Activated CD4-positive, alpha-beta memory T cell treated with anti-CD3 and anti-CD28 coated beads, Interleukin-2, amount 10 ng/mL, durations not matched to agents 7 days and 5 days (primary cell): Measurements from ENCODE around the gene EIF4B. TPM values are rescaled to one million over a fixed set of nuclear protein-coding genes. Genes with fewer than 3 reads are reported as not detected.
"Not testable (repeated sequence)": the region's sequence is repeated elsewhere in the genome, so short reads cannot be mapped to it uniquely, and the experiment has no call there.

Experiments used
- CTCF ChIA-PET: fragments of 350-600 bp; sonication (Branson Sonifier 250); formaldehyde crosslinking; loops from one replicate; lab custom pipeline; 2021; ENCODE audit warnings: antibody characterized with exemption, inconsistent platforms; lab: Charles Lee
- POLR2A ChIA-PET: fragments of 350-600 bp; sonication (Branson Sonifier 250); formaldehyde crosslinking; loops from one replicate; lab custom pipeline; 2021; ENCODE audit warnings: antibody characterized with exemption; lab: Charles Lee
- DNase-seq: peaks from one replicate; pipeline ENCODE4 v3.0.0-alpha.2; 2020
- H3K27ac Mint-ChIP-seq: one replicate; pipeline ENCODE4 v1.8.0; 2021; ENCODE audit warnings: mild to moderate bottlenecking, mixed read lengths
- H3K27me3 Mint-ChIP-seq: one replicate; pipeline ENCODE4 v1.8.0; 2021; ENCODE audit warnings: mixed read lengths
- H3K36me3 Mint-ChIP-seq: one replicate; pipeline ENCODE4 v1.8.0; 2021; ENCODE audit warnings: low read depth, mixed read lengths
- H3K4me1 Mint-ChIP-seq: one replicate; pipeline ENCODE4 v1.8.0; 2021; ENCODE audit warnings: mixed read lengths
- H3K4me3 Mint-ChIP-seq: one replicate; pipeline ENCODE4 v1.8.0; 2021; ENCODE audit warnings: mild to moderate bottlenecking, mixed read lengths
- H3K9me3 Mint-ChIP-seq: one replicate; pipeline ENCODE4 v1.8.0; 2021; ENCODE audit warnings: mixed read lengths
- total RNA-seq, 2 experiments: library from RNA; stranded (reverse); gene quantifications; one replicate each; pipeline ENCODE4 v1.2.3, GENCODE V29; 2021

Gene EIF4B
- total RNA-seq, 2 experiments from 2014 or later: 303 to 311 TPM

GRCh38 chr12:53005215-53005985 lies 856 bp upstream of the EIF4B start:
- Mint-ChIP-seq H3K4me1 (peaks cover 44% of the 10 kb centered on the region), H3K4me3 (peak overlapping the region; percentile 97), H3K27ac (peak overlapping the region; percentile 96), H3K27me3 (peaks cover 4% of the 10 kb centered on the region), H3K36me3 (peaks cover 31% of the 10 kb centered on the region), H3K9me3 (no peaks in the 10 kb centered on the region)
- CTCF ChIA-PET: interaction anchor here (0.5 to 3.5 kb wide), 15 partner anchors 14 to 980 kb away, joined by 3 to 17 read pairs (median 3); partner anchors contain the start of genes AAAS and SPRYD3
- POLR2A ChIA-PET: interaction anchor here (0.6 to 2.3 kb wide), 20 partner anchors 9 to 1119 kb away, joined by 3 to 10 read pairs (median 4); partner anchors contain the start of genes ESPL1, SOAT2, SP1 and SPRYD3
- DNase-seq: peak; percentile 22

- Mint-ChIP-seq H3K4me3 (peak overlapping the region; percentile 97), H3K27me3 (no peaks in the 10 kb centered on the region), H3K36me3 (peaks cover 38% of the 10 kb centered on the region), H3K27ac (peak overlapping the region; percentile 96), H3K4me1 (peaks cover 56% of the 10 kb centered on the region), H3K9me3 (no peaks in the 10 kb centered on the region)
- peak; percentile 77 for DNase-seq
- POLR2A ChIA-PET: interaction anchor here (0.6 to 2.3 kb wide), 17 partner anchors 8 to 1121 kb away, joined by 3 to 9 read pairs (median 4); partner anchors contain the start of genes AAAS, CSAD, SP1 and SPRYD3
- CTCF ChIA-PET: interaction anchor here (0.6 to 3.5 kb wide), 12 partner anchors 19 to 469 kb away, joined by 3 to 17 read pairs (median 4); partner anchors contain the start of gene AAAS
Observed at GRCh38 chr12:53006810-53007309, 604 bp downstream of the EIF4B start.

GRCh38 chr12:53007343-53007742 lies 1.1 kb downstream of the EIF4B start:
- Mint-ChIP-seq H3K36me3 (peaks cover 41% of the 10 kb centered on the region), H3K4me1 (peaks cover 60% of the 10 kb centered on the region), H3K9me3 (no peaks in the 10 kb centered on the region), H3K27ac (peak overlapping the region; percentile 96), H3K27me3 (no peaks in the 10 kb centered on the region), H3K4me3 (peak overlapping the region; percentile 97)
- DNase-seq: no peak
- CTCF ChIA-PET: interaction anchor here (0.6 to 3.5 kb wide), 5 partner anchors 27 to 153 kb away, joined by 3 to 17 read pairs (median 4); no protein-coding TSS in a partner anchor
- POLR2A ChIA-PET: interaction anchor here (0.6 to 2.3 kb wide), 11 partner anchors 8 to 1039 kb away, joined by 3 to 8 read pairs (median 4); partner anchors contain the start of genes AAAS, CSAD, SPRYD3 and TARBP2

GRCh38 chr12:53008760-53009159 lies 2.5 kb downstream of the EIF4B start:
- Mint-ChIP-seq H3K4me3 (peak overlapping the region; percentile 97), H3K4me1 (peaks cover 69% of the 10 kb centered on the region), H3K36me3 (peaks cover 41% of the 10 kb centered on the region), H3K27ac (peak overlapping the region; percentile 35)
- H3K27me3 Mint-ChIP-seq, POLR2A ChIA-PET, H3K9me3 Mint-ChIP-seq, CTCF ChIA-PET, DNase-seq: not testable (repeated sequence)

- CTCF ChIA-PET: interaction anchor here (0.6 kb wide), 1 partner anchor 468 kb away, joined by 3 read pairs; no protein-coding TSS in a partner anchor
- peaks cover 69% of the 10 kb centered on the region for H3K4me1 Mint-ChIP-seq
- H3K36me3 Mint-ChIP-seq: peaks cover 42% of the 10 kb centered on the region
- H3K27me3 Mint-ChIP-seq: no peaks in the 10 kb centered on the region
- POLR2A ChIA-PET: no interaction called here
- H3K27ac Mint-ChIP-seq: no peak overlapping the region
- no peak overlapping the region for H3K4me3 Mint-ChIP-seq
- no peaks in the 10 kb centered on the region for H3K9me3 Mint-ChIP-seq
- DNase-seq: no peak
Observed at GRCh38 chr12:53010955-53011354, 4.7 kb downstream of the EIF4B start.

GRCh38 chr12:53011889-53012288 lies 5.6 kb downstream of the EIF4B start:
- no peak for DNase-seq
- no peaks in the 10 kb centered on the region for H3K9me3 Mint-ChIP-seq
- no peaks in the 10 kb centered on the region for H3K27me3 Mint-ChIP-seq
- POLR2A ChIA-PET: no interaction called here
- no peak overlapping the region for H3K27ac Mint-ChIP-seq
- H3K4me3 Mint-ChIP-seq: no peak overlapping the region
- H3K36me3 Mint-ChIP-seq: peaks cover 43% of the 10 kb centered on the region
- CTCF ChIA-PET: no interaction called here
- H3K4me1 Mint-ChIP-seq: peaks cover 68% of the 10 kb centered on the region

- Mint-ChIP-seq H3K27ac (no peak overlapping the region), H3K36me3 (peaks cover 46% of the 10 kb centered on the region), H3K4me3 (no peak overlapping the region), H3K27me3 (no peaks in the 10 kb centered on the region), H3K4me1 (peaks cover 59% of the 10 kb centered on the region), H3K9me3 (no peaks in the 10 kb centered on the region)
- DNase-seq: no peak
- CTCF ChIA-PET: no interaction called here
- POLR2A ChIA-PET: interaction anchor here (1.1 kb wide), 1 partner anchor 10 kb away, joined by 3 read pairs; no protein-coding TSS in a partner anchor
Observed at GRCh38 chr12:53012928-53013327, 6.7 kb downstream of the EIF4B start.

- Mint-ChIP-seq H3K9me3 (no peaks in the 10 kb centered on the region), H3K4me3 (no peak overlapping the region), H3K27ac (peak overlapping the region; percentile 52), H3K27me3 (no peaks in the 10 kb centered on the region), H3K36me3 (peaks cover 50% of the 10 kb centered on the region), H3K4me1 (peaks cover 43% of the 10 kb centered on the region)
- ChIA-PET POLR2A (interaction anchor here (0.8 to 1.7 kb wide), 2 partner anchors 8 to 65 kb away, joined by 3 to 8 read pairs; partner anchors contain the start of gene EIF4B), CTCF (interaction anchor here (0.5 to 1.4 kb wide), 5 partner anchors 11 to 564 kb away, joined by 3 to 4 read pairs (median 4); no protein-coding TSS in a partner anchor)
- DNase-seq: no peak
Observed at GRCh38 chr12:53014709-53015108, 8.5 kb downstream of the EIF4B start.

- Mint-ChIP-seq H3K4me3 (no peak overlapping the region), H3K27ac (no peak overlapping the region), H3K36me3 (peaks cover 69% of the 10 kb centered on the region), H3K4me1 (no peaks in the 10 kb centered on the region), H3K9me3 (no peaks in the 10 kb centered on the region), H3K27me3 (no peaks in the 10 kb centered on the region)
- CTCF ChIA-PET: interaction anchor here (0.6 to 1.7 kb wide), 5 partner anchors 11 to 376 kb away, joined by 3 to 8 read pairs (median 4); partner anchors contain the start of gene EIF4B
- no peak for DNase-seq
- POLR2A ChIA-PET: interaction anchor here (0.6 to 1.5 kb wide), 2 partner anchors 19 to 22 kb away, joined by 3 to 5 read pairs; partner anchors contain the start of gene EIF4B
Observed at GRCh38 chr12:53025250-53025649, 19.0 kb downstream of the EIF4B start.

GRCh38 chr12:53027014-53027413 lies 20.8 kb downstream of the EIF4B start:
- not testable (repeated sequence) for H3K27me3 Mint-ChIP-seq, H3K4me3 Mint-ChIP-seq, H3K27ac Mint-ChIP-seq, H3K4me1 Mint-ChIP-seq, DNase-seq, H3K9me3 Mint-ChIP-seq
- CTCF ChIA-PET: interaction anchor here (1.2 to 1.8 kb wide), 3 partner anchors 11 to 27 kb away, joined by 4 to 8 read pairs (median 6); no protein-coding TSS in a partner anchor
- POLR2A ChIA-PET: interaction anchor here (1.8 kb wide), 1 partner anchor 20 kb away, joined by 6 read pairs; the partner anchor contains the start of gene EIF4B
- peaks cover 70% of the 10 kb centered on the region for H3K36me3 Mint-ChIP-seq

- peaks cover 71% of the 10 kb centered on the region for H3K36me3 Mint-ChIP-seq
- CTCF ChIA-PET: interaction anchor here (1.2 to 1.5 kb wide), 4 partner anchors 10 to 71 kb away, joined by 3 to 4 read pairs (median 3); partner anchors contain the start of gene SOAT2
Observed at GRCh38 chr12:53031616-53032015, 25.4 kb downstream of the EIF4B start.

GRCh38 chr12:53033832-53034231 lies 27.6 kb downstream of the EIF4B start:
- peaks cover 72% of the 10 kb centered on the region for H3K36me3 Mint-ChIP-seq
- CTCF ChIA-PET, H3K9me3 Mint-ChIP-seq, H3K4me3 Mint-ChIP-seq, POLR2A ChIA-PET, H3K27me3 Mint-ChIP-seq, DNase-seq, H3K27ac Mint-ChIP-seq: not testable (repeated sequence)
- peaks cover 32% of the 10 kb centered on the region for H3K4me1 Mint-ChIP-seq

More at GRCh38 chr12:53031616-53032015, 25.4 kb downstream of the EIF4B start:
- POLR2A ChIA-PET: interaction anchor here (1.0 to 1.2 kb wide), 2 partner anchors 9 to 24 kb away, joined by 3 read pairs; no protein-coding TSS in a partner anchor
- Mint-ChIP-seq H3K4me3 (no peak overlapping the region), H3K27ac (no peak overlapping the region), H3K9me3 (no peaks in the 10 kb centered on the region), H3K27me3 (no peaks in the 10 kb centered on the region), H3K4me1 (peaks cover 16% of the 10 kb centered on the region)
- no peak for DNase-seq
